ENCODE measurements around the gene PHTF1. TPM values are rescaled to one million over a fixed set of nuclear protein-coding genes. Genes with fewer than 3 reads are reported as not detected.

Gene PHTF1
- polyA plus RNA-seq, 1 donor (not counting 4 experiments of a cell fraction or from before 2014, with no cell fraction given) = 6.8 TPM

DNA sequence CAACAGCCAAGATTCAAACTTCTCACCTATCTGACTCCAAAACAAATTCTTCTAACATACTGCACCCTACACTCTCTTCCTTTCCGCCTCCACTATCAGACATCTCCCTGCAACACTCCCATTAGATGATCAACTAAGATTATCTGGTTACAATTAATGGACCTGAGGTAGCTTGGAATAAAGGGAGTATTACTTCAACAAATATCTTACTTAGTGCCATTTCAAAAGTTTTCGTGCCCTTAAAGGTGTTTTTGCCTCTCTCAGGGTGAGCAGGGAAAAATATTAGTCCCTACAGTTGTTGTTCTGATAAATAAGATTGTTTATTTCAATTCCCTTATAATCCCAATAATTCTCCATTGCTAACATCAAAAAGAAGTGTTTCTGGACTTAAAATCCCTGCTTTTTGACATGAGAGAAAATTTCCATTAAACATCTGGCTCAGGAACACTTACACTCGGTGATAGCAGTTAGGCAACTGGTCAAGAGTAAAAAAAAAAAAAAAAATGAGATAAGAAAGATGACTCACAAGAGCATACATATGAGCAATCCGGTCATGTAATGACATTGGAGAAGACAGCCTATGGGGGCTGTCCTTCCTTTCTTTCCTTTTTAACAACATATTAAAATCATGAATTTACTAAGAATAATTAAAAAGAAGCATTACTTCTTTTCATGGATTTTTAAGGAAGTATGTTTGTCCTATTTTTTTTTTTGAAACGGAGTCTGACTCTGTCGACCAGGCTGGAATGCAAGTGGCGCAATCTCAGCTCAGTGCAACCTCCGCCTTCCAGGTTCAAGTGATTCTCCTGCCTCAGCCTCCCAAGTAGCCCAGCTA lies 45.4 kb upstream of the PHTF1 start:
- Histone ChIP-seq H3K9me1 (ENCODE audit: control insufficient read depth, extremely low read depth, insufficient read depth, low read length) (no peaks in the 10 kb centered on the region), H3K27ac (ENCODE audit: control insufficient read depth, insufficient read depth, low read length) (peak overlapping the region; percentile 14), H3K9me3 (ENCODE audit: control insufficient read depth, low read depth, low read length) (no peaks in the 10 kb centered on the region), H3K79me2 (ENCODE audit: control insufficient read depth, insufficient read depth, low read length) (peaks cover 93% of the 10 kb centered on the region), H3K9ac (ENCODE audit: control insufficient read depth, extremely low read depth, insufficient read depth, low read length) (no peak overlapping the region), H4K20me1 (ENCODE audit: control insufficient read depth, extremely low read depth, insufficient read depth, low read length) (no peaks in the 10 kb centered on the region), H3K4me2 (ENCODE audit: control insufficient read depth, extremely low read depth, insufficient read depth, low read depth, low read length) (peak overlapping the region; percentile 60), H2AFZ (ENCODE audit: control insufficient read depth, low read length) (no peak overlapping the region), H3K27me3 (ENCODE audit: control insufficient read depth, extremely low read depth, insufficient read depth, low read length) (no peaks in the 10 kb centered on the region), H3K36me3 (ENCODE audit: control insufficient read depth in 2 of 2, extremely low read depth in 1 of 2, insufficient read depth in 2 of 2, low read length in 2 of 2) (no peaks in the 10 kb centered on the region), H3K4me1 (ENCODE audit: control insufficient read depth, extremely low read depth, insufficient read depth, low read length) (peaks cover 27% of the 10 kb centered on the region), H3K4me3 (ENCODE audit: control insufficient read depth in 2 of 3, extremely low read depth in 1 of 3, insufficient read depth in 2 of 3, low read depth in 1 of 3, low read length in 3 of 3) (no peak overlapping the region)
- DNase-seq (ENCODE audit: low read depth, low spot score) = no peak
- no peak for FAIRE-seq
- no peak for TF ChIP-seq EZH2 (IDR thresholded peaks at IDR 0.05; ENCODE audit: low read length)
- TF ChIP-seq, protein P1, sequence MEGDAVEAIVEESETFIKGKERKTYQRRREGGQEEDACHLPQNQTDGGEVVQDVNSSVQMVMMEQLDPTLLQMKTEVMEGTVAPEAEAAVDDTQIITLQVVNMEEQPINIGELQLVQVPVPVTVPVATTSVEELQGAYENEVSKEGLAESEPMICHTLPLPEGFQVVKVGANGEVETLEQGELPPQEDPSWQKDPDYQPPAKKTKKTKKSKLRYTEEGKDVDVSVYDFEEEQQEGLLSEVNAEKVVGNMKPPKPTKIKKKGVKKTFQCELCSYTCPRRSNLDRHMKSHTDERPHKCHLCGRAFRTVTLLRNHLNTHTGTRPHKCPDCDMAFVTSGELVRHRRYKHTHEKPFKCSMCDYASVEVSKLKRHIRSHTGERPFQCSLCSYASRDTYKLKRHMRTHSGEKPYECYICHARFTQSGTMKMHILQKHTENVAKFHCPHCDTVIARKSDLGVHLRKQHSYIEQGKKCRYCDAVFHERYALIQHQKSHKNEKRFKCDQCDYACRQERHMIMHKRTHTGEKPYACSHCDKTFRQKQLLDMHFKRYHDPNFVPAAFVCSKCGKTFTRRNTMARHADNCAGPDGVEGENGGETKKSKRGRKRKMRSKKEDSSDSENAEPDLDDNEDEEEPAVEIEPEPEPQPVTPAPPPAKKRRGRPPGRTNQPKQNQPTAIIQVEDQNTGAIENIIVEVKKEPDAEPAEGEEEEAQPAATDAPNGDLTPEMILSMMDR (optimal IDR thresholded peaks at IDR 0.05 in 1 of 3, IDR thresholded peaks at IDR 0.05 in 1 of 3, conservative IDR thresholded peaks at IDR 0.05 in 1 of 3; ENCODE audit: extremely low read depth in 1 of 3, insufficient read depth in 2 of 3, low read length in 3 of 3) = no peak
- dilution Hi-C loops (cut with MboI; ENCODE audit: extremely low pct_ligation_motif_present, low sequenced_read_pairs) = no loop called here

DNA sequence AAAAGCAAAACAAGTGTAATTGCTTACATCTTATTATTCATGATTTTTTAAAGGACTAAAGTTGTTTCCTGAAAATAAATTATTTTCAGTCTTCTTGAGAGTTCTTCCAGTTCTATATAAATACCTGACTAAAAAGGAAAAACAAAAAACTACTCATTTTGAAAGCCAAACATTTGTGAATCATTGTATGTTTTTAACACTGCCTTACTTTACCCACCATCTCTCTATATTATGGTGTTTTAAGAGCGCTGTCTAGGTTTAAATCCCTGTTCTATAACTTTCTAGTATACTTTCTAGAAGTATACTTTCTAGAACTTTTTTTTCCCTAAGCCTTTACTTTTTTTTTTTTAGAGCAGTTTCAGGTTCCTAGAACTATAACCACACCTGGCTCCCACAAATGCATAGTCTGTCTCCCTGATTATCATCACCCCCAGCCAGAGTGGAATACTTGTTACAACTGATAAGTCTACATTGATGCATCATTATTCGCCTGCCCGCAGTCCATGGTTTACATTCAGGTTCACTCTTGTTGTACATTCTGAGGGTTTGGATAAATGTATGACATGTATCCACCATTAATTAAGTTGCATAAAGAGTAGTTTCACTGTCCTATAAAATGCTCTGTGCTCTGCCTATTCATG lies 43.2 kb upstream of the PHTF1 start:
- DNase-seq (ENCODE audit: low read depth, low spot score) = no peak
- no peaks in the 10 kb centered on the region for H3K9me3 ChIP-seq (ENCODE audit: control insufficient read depth, low read depth, low read length)
- peaks cover 14% of the 10 kb centered on the region for H3K4me1 ChIP-seq (ENCODE audit: control insufficient read depth, extremely low read depth, insufficient read depth, low read length)
- peaks cover 0 to 2% of the 10 kb centered on the region in 2 experiments for H3K36me3 ChIP-seq (ENCODE audit: control insufficient read depth in 2 of 2, extremely low read depth in 1 of 2, insufficient read depth in 2 of 2, low read length in 2 of 2)
- H3K4me3 ChIP-seq (ENCODE audit: control insufficient read depth in 2 of 3, extremely low read depth in 1 of 3, insufficient read depth in 2 of 3, low read depth in 1 of 3, low read length in 3 of 3) = no peak overlapping the region
- H3K9ac ChIP-seq (ENCODE audit: control insufficient read depth, extremely low read depth, insufficient read depth, low read length) = no peak overlapping the region
- no peak overlapping the region for H3K27ac ChIP-seq (ENCODE audit: control insufficient read depth, insufficient read depth, low read length)
- H4K20me1 ChIP-seq (ENCODE audit: control insufficient read depth, extremely low read depth, insufficient read depth, low read length) = no peaks in the 10 kb centered on the region
- no peak for TF ChIP-seq EZH2 (IDR thresholded peaks at IDR 0.05; ENCODE audit: low read length)
- TF ChIP-seq, protein P1 (optimal IDR thresholded peaks at IDR 0.05 in 1 of 3, IDR thresholded peaks at IDR 0.05 in 1 of 3, conservative IDR thresholded peaks at IDR 0.05 in 1 of 3; ENCODE audit: extremely low read depth in 1 of 3, insufficient read depth in 2 of 3, low read length in 3 of 3) = no peak
- no peak overlapping the region for H3K4me2 ChIP-seq (ENCODE audit: control insufficient read depth, extremely low read depth, insufficient read depth, low read depth, low read length)
- FAIRE-seq = no peak
- peaks cover 80% of the 10 kb centered on the region for H3K79me2 ChIP-seq (ENCODE audit: control insufficient read depth, insufficient read depth, low read length)
- dilution Hi-C loops (cut with MboI; ENCODE audit: extremely low pct_ligation_motif_present, low sequenced_read_pairs) = no loop called here
- no peak overlapping the region for H2AFZ ChIP-seq (ENCODE audit: control insufficient read depth, low read length)
- no peaks in the 10 kb centered on the region for H3K9me1 ChIP-seq (ENCODE audit: control insufficient read depth, extremely low read depth, insufficient read depth, low read length)
- no peaks in the 10 kb centered on the region for H3K27me3 ChIP-seq (ENCODE audit: control insufficient read depth, extremely low read depth, insufficient read depth, low read length)

Measured in keratinocyte (primary cell).